Lung microvascular endothelial cell (primary cell): ENCODE results near the gene PIP5K1C. TPM values are rescaled to one million over a fixed set of nuclear protein-coding genes. Genes with fewer than 3 reads are reported as not detected.

ENCODE experiments used
- DNase-seq, 2 donors: peaks; one replicate each; pipeline versions ENCODE4 v3.0.0 to v3.0.0-alpha.2; 2010; ENCODE audit warnings: low read depth in 2 of 2
- total RNA-seq: library from RNA; depleted of rRNA; stranded (reverse); fragments of >200 nt; gene quantifications from 2 replicates; pipeline ENCODE4 v1.2.1, GENCODE V29; 2014

The PIP5K1C gene
- total RNA-seq, 1 donor from 2014 or later = 28.0 TPM

- DNase-seq = no peak
Observed at GRCh38 chr19:3611841-3612240, 88.4 kb downstream of the PIP5K1C start.

- no peak for DNase-seq
Observed at GRCh38 chr19:3610745-3611717, 89.2 kb downstream of the PIP5K1C start.

GRCh38 chr19:3609779-3610719 lies 90.2 kb downstream of the PIP5K1C start:
- DNase-seq = no peak

GRCh38 chr19:3608750-3609322 lies 91.4 kb downstream of the PIP5K1C start:
- DNase-seq = peak; percentile 54 to 55

GRCh38 chr19:3608079-3608641 lies 92.1 kb downstream of the PIP5K1C start:
- DNase-seq = no peak

- peak; percentile 40 to 42 for DNase-seq
Observed at GRCh38 chr19:3607303-3608078, 92.8 kb downstream of the PIP5K1C start.

- peak; percentile 51 to 63 for DNase-seq
Observed at GRCh38 chr19:3606690-3607289, 93.5 kb downstream of the PIP5K1C start, which contains the start of gene TBXA2R. TSS of gene TBXA2R (minus strand) at chr19:3606875. CDS start at chr19:3600634, 6,241 bp downstream.

GRCh38 chr19:3606174-3606689 lies 94.0 kb downstream of the PIP5K1C start:
- DNase-seq = peak in 1 of 2 donors; percentile 28

GRCh38 chr19:3605770-3606169 lies 94.5 kb downstream of the PIP5K1C start:
- no peak for DNase-seq

GRCh38 chr19:3605361-3605760 lies 94.9 kb downstream of the PIP5K1C start:
- no peak for DNase-seq

GRCh38 chr19:3604987-3605343 lies 95.3 kb downstream of the PIP5K1C start:
- no peak for DNase-seq

GRCh38 chr19:3604227-3604986 lies 95.9 kb downstream of the PIP5K1C start:
- no peak for DNase-seq

- DNase-seq = no peak
Observed at GRCh38 chr19:3603121-3603811, 97.0 kb downstream of the PIP5K1C start.

- DNase-seq = no peak
Observed at GRCh38 chr19:3601021-3601420, 99.2 kb downstream of the PIP5K1C start.

GRCh38 chr19:3599776-3600187 lies 100.5 kb downstream of the PIP5K1C start:
- DNase-seq = no peak

- DNase-seq = no peak
Observed at GRCh38 chr19:3595521-3596061, 104.7 kb downstream of the PIP5K1C start.

- DNase-seq = no peak
Observed at GRCh38 chr19:3593156-3593555, 107.1 kb downstream of the PIP5K1C start.
